Measurements from ENCODE around the gene TRIM52. TPM values are rescaled to one million over a fixed set of nuclear protein-coding genes. Genes with fewer than 3 reads are reported as not detected.

TRIM52 gene
- total and polyA plus RNA-seq, 9 of the 15 experiments (the other 6 are each of a cell fraction or from before 2014, with no cell fraction given) = 3.3 to 21.9 (median 13.5) TPM

GRCh38 chr5:181221105-181221791 is 39.7 kb downstream of the TRIM52 start:
- H3K4me1 ChIP-seq (replicated peaks in 1 of 2; ENCODE audit: control insufficient read depth in 2 of 2, insufficient read depth in 2 of 2, low read length in 2 of 2) = peaks cover 4 to 50% of the 10 kb centered on the region in 2 experiments; a peak in 4 of 5 replicates
- BruUV-seq (replicated peaks) = no TSS peak
- TF ChIP-seq RFX1 (IDR thresholded peaks at IDR 0.05) (no peak), SOX6 (IDR thresholded peaks at IDR 0.05) (0 out of 2 replicates have a peak, but pooled peaks have one; percentile 7), CEBPB (tag; IDR thresholded peaks at IDR 0.05) (no peak), SMARCC2 (IDR thresholded peaks at IDR 0.05; ENCODE audit: low read depth) (no peak), ETV6 (IDR thresholded peaks at IDR 0.05; ENCODE audit: borderline replicate concordance in 1 of 2, low read depth in 2 of 2, low read length in 1 of 2) (peak in 1 of 2 experiments; percentile 33; a peak in 1 of 4 replicates), ETV6 (CRISPR knock-in tag; IDR thresholded peaks at IDR 0.05; ENCODE audit: borderline replicate concordance) (no peak), L3MBTL2 (IDR thresholded peaks at IDR 0.05) (peak; percentile 15), ADNP (tag; IDR thresholded peaks at IDR 0.05) (no peak), SMAD4 (CRISPR knock-in tag; conservative IDR thresholded peaks at IDR 0.05) (peak; percentile 24; the same call in 1 of the 2 replicates), ZNF224 (CRISPR knock-in tag; IDR thresholded peaks at IDR 0.05) (0 out of 2 replicates have a peak, but pooled peaks have one; percentile 17), ZKSCAN1 (IDR thresholded peaks at IDR 0.05; ENCODE audit: low read depth, low read length) (peak; percentile 95)
- TF ChIP-seq, protein P1, sequence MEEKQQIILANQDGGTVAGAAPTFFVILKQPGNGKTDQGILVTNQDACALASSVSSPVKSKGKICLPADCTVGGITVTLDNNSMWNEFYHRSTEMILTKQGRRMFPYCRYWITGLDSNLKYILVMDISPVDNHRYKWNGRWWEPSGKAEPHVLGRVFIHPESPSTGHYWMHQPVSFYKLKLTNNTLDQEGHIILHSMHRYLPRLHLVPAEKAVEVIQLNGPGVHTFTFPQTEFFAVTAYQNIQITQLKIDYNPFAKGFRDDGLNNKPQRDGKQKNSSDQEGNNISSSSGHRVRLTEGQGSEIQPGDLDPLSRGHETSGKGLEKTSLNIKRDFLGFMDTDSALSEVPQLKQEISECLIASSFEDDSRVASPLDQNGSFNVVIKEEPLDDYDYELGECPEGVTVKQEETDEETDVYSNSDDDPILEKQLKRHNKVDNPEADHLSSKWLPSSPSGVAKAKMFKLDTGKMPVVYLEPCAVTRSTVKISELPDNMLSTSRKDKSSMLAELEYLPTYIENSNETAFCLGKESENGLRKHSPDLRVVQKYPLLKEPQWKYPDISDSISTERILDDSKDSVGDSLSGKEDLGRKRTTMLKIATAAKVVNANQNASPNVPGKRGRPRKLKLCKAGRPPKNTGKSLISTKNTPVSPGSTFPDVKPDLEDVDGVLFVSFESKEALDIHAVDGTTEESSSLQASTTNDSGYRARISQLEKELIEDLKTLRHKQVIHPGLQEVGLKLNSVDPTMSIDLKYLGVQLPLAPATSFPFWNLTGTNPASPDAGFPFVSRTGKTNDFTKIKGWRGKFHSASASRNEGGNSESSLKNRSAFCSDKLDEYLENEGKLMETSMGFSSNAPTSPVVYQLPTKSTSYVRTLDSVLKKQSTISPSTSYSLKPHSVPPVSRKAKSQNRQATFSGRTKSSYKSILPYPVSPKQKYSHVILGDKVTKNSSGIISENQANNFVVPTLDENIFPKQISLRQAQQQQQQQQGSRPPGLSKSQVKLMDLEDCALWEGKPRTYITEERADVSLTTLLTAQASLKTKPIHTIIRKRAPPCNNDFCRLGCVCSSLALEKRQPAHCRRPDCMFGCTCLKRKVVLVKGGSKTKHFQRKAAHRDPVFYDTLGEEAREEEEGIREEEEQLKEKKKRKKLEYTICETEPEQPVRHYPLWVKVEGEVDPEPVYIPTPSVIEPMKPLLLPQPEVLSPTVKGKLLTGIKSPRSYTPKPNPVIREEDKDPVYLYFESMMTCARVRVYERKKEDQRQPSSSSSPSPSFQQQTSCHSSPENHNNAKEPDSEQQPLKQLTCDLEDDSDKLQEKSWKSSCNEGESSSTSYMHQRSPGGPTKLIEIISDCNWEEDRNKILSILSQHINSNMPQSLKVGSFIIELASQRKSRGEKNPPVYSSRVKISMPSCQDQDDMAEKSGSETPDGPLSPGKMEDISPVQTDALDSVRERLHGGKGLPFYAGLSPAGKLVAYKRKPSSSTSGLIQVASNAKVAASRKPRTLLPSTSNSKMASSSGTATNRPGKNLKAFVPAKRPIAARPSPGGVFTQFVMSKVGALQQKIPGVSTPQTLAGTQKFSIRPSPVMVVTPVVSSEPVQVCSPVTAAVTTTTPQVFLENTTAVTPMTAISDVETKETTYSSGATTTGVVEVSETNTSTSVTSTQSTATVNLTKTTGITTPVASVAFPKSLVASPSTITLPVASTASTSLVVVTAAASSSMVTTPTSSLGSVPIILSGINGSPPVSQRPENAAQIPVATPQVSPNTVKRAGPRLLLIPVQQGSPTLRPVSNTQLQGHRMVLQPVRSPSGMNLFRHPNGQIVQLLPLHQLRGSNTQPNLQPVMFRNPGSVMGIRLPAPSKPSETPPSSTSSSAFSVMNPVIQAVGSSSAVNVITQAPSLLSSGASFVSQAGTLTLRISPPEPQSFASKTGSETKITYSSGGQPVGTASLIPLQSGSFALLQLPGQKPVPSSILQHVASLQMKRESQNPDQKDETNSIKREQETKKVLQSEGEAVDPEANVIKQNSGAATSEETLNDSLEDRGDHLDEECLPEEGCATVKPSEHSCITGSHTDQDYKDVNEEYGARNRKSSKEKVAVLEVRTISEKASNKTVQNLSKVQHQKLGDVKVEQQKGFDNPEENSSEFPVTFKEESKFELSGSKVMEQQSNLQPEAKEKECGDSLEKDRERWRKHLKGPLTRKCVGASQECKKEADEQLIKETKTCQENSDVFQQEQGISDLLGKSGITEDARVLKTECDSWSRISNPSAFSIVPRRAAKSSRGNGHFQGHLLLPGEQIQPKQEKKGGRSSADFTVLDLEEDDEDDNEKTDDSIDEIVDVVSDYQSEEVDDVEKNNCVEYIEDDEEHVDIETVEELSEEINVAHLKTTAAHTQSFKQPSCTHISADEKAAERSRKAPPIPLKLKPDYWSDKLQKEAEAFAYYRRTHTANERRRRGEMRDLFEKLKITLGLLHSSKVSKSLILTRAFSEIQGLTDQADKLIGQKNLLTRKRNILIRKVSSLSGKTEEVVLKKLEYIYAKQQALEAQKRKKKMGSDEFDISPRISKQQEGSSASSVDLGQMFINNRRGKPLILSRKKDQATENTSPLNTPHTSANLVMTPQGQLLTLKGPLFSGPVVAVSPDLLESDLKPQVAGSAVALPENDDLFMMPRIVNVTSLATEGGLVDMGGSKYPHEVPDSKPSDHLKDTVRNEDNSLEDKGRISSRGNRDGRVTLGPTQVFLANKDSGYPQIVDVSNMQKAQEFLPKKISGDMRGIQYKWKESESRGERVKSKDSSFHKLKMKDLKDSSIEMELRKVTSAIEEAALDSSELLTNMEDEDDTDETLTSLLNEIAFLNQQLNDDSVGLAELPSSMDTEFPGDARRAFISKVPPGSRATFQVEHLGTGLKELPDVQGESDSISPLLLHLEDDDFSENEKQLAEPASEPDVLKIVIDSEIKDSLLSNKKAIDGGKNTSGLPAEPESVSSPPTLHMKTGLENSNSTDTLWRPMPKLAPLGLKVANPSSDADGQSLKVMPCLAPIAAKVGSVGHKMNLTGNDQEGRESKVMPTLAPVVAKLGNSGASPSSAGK (IDR thresholded peaks at IDR 0.05) = peak; percentile 45

More at GRCh38 chr5:181221105-181221791, 39.7 kb downstream of the TRIM52 start:
- DNase-seq (ENCODE audit: extremely low read depth in 1 of 4, low spot score in 3 of 4) (peak in 1 of 4 experiments; percentile 35), ATAC-seq (no peak), FAIRE-seq (no peak)
- H3K79me2 ChIP-seq (ENCODE audit: control insufficient read depth, insufficient read depth, low read length) = peaks cover 25% of the 10 kb centered on the region
- H3K4me3 ChIP-seq = peak overlapping the region; percentile 86
- in situ Hi-C loops (cut with MboI) = no loop called here
- H4K20me1 ChIP-seq (replicated peaks; ENCODE audit: control insufficient read depth, insufficient read depth, low read length) = no peaks in the 10 kb centered on the region
- peaks cover 11% of the 10 kb centered on the region for H3K36me3 ChIP-seq (ENCODE audit: control insufficient read depth, insufficient read depth, low read length)
- 17% methylated on average over 27 of the region's 27 CpGs for WGBS (ENCODE audit: insufficient coverage, low coverage, missing lambda C conversion rate)
- peak overlapping the region; percentile 90 for H3K27ac ChIP-seq (ENCODE audit: extremely low read depth, low read depth, low read length)
- H2AFZ ChIP-seq (ENCODE audit: low read depth, low read length) = peak overlapping the region; percentile 84
- intact Hi-C loops (cut with micrococcal nuclease) = no loop called here
- H3K9me3 ChIP-seq (replicated peaks; ENCODE audit: control insufficient read depth, insufficient read depth, low read depth, low read length) = no peaks in the 10 kb centered on the region
- ChIA-PET POLR2A (interaction anchor here (0.6 to 1.7 kb wide), 4 partner anchors 15 to 384 kb away, joined by 3 to 7 read pairs (median 6); no protein-coding TSS in a partner anchor), CTCF (ENCODE audit: low intra/inter-chr PET ratio) (no interaction called here)
- H3K4me2 ChIP-seq (ENCODE audit: insufficient read depth, low read length) = peak overlapping the region; percentile 96
- peak overlapping the region; percentile 92 to 97 for H3K9ac ChIP-seq (ENCODE audit: insufficient read depth in 1 of 2, low read depth in 2 of 2, low read length in 2 of 2)
- H3K27me3 ChIP-seq (ENCODE audit: control insufficient read depth in 2 of 2, insufficient read depth in 2 of 2, low read length in 2 of 2) = no peaks in the 10 kb centered on the region
- H3K9me1 ChIP-seq (ENCODE audit: control insufficient read depth, insufficient read depth, low read length) = no peaks in the 10 kb centered on the region
